Right lobe of liver (tissue), 4 donors: Measurements from ENCODE around the gene HOXA4.
A peak's percentile ranks its signal among the peaks of the same experiment; 100 is the strongest.

Source experiments
- CTCF ChIP-seq, 4 donors: fragments of 200-600 bp in 3 of 4; fragments of 450-650 bp in 1 of 4; IDR thresholded peaks; one replicate each; pipeline versions ENCODE4 v1.5.1 to v1.8.0; 2016 to 2022; ENCODE audit warnings: antibody characterized with exemption in 4 of 4, mild to moderate bottlenecking in 2 of 4
- POLR2A ChIP-seq: fragments of 450-650 bp; IDR thresholded peaks from one replicate; pipeline ENCODE4 v1.6.1; 2017; ENCODE audit warnings: antibody characterized with exemption, mild to moderate bottlenecking
- donor health status: DM: no; HTN: no; CAD: no.
- donor health status: DM: no; HTN: no; CAD: no.
- donor health status: DM: no; HTN: yes; CAD: no.

DNA sequence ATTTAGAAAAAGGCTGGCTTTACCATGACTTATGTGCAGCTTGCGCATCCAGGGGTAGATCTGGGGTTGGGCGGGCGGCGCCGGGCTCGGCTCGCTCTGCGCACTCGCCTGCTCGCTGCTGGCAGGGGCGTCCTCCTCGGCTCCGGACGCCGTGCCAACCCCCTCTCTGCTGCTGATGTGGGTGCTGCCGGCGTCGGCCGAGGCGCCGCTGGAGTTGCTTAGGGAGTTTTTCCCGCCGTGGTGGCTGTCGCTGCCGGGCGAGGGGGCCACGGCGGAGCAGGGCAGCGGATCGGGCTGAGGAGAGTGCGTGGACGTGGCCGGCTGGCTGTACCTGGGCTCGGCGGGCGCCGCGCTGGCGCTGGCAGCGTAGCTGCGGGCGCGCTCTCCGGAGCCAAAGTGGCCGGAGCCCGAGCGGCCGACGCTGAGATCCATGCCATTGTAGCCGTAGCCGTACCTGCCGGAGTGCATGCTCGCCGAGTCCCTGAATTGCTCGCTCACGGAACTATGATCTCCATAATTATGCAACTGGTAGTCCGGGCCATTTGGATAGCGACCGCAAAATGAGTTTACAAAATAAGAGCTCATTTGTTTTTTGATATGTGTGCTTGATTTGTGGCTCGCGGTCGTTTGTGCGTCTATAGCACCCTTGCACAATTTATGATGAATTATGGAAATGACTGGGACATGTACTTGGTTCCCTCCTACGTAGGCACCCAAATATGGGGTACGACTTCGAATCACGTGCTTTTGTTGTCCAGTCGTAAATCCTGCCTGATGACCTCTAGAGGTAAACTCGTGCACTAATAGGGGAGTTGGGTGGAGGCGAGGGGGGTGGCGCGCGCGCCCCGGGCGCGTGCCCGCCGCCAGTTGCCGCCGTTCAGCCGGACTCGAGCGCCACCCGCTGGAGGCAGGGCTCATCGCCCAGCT lies 12.7 kb upstream of the HOXA4 start, which contains the start of gene HOXA5:
- TF ChIP-seq CTCF (IDR thresholded peaks at IDR 0.05) (peak in 3 of 4 donors; percentile 45 to 48 (median 46)), POLR2A (peak; percentile 26)
